Brain microvascular endothelial cell (primary cell): ENCODE measurements around the gene APLP2.

Source experiments
- DNase-seq: peaks from one replicate; pipeline ENCODE4 v3.0.0-alpha.2; 2020
- H3K27ac ChIP-seq: fragments of 250-450 bp; sonication (Bioruptor Pico); 2 replicates; pipeline ENCODE4 v1.5.1; 2020; ENCODE audit warnings: mild to moderate bottlenecking, moderate library complexity
- H3K27me3 ChIP-seq: fragments of 250-450 bp; sonication (Bioruptor Pico); replicated peaks from 2 replicates; pipeline ENCODE4 v1.5.1; 2020; ENCODE audit warnings: mild to moderate bottlenecking
- H3K36me3 ChIP-seq: fragments of 250-450 bp; sonication (Bioruptor Pico); replicated peaks from 2 replicates; pipeline ENCODE4 v1.5.1; 2020; ENCODE audit warnings: mild to moderate bottlenecking
- H3K4me3 ChIP-seq: 2 replicates; pipeline ENCODE4 v1.5.1; 2011; ENCODE audit warnings: low read depth, mild to moderate bottlenecking, control low read depth, low read length, moderate library complexity
- in situ Hi-C: cut with HindIII; loops from 2 replicates; pipeline ENCODE4 v1.10.0; 2017; ENCODE audit warnings: low sequenced_read_pairs, low pct_ligation_motif_present
- TF ChIP-seq, protein P1 (sequence below): IDR thresholded peaks from 2 replicates; pipeline ENCODE4 v1.5.1; 2011; ENCODE audit warnings: low read depth, mild to moderate bottlenecking, moderate library complexity, low read length, control low read depth, inconsistent platforms; ENCODE audit errors: missing control alignments

APLP2 gene

DNA sequence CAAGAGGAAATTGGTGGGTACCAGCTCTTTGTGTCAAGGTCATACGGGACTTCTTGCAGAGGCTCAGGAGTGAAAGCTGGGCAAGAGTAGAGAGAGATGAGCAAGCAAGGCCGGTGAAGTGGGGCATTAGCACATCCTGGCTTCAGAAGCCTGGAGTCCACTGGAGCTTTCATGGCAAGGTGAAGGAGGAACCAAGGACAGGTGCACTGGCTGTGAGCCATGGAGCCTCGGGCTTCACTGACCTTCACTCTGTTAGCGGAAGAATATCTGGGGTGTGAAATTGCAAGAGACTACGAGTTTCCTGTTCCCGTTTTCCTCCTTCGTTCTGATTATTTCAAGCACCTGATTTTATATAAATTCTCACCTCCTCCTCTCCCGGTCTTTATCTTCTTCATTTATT, 64.0 kb downstream of the APLP2 start:
- H3K36me3 ChIP-seq, result peaks cover 66% of the 10 kb centered on the region
- H3K4me3 ChIP-seq, result no peak overlapping the region
- in situ Hi-C loops, result loop anchor here (25.0 kb wide), 1 partner anchor 196 kb away; no protein-coding TSS in a partner anchor
- DNase-seq, result no peak
- TF ChIP-seq, protein P1, sequence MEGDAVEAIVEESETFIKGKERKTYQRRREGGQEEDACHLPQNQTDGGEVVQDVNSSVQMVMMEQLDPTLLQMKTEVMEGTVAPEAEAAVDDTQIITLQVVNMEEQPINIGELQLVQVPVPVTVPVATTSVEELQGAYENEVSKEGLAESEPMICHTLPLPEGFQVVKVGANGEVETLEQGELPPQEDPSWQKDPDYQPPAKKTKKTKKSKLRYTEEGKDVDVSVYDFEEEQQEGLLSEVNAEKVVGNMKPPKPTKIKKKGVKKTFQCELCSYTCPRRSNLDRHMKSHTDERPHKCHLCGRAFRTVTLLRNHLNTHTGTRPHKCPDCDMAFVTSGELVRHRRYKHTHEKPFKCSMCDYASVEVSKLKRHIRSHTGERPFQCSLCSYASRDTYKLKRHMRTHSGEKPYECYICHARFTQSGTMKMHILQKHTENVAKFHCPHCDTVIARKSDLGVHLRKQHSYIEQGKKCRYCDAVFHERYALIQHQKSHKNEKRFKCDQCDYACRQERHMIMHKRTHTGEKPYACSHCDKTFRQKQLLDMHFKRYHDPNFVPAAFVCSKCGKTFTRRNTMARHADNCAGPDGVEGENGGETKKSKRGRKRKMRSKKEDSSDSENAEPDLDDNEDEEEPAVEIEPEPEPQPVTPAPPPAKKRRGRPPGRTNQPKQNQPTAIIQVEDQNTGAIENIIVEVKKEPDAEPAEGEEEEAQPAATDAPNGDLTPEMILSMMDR, result no peak
- no peaks in the 10 kb centered on the region for H3K27me3 ChIP-seq
- H3K27ac ChIP-seq, result no peak overlapping the region

GRCh38 chr11:130136107-130136506, 66.4 kb downstream of the APLP2 start:
- TF ChIP-seq, protein P1, result no peak
- no peak for DNase-seq
- in situ Hi-C loops, result loop anchor here (25.0 kb wide), 1 partner anchor 199 kb away; no protein-coding TSS in a partner anchor

DNA sequence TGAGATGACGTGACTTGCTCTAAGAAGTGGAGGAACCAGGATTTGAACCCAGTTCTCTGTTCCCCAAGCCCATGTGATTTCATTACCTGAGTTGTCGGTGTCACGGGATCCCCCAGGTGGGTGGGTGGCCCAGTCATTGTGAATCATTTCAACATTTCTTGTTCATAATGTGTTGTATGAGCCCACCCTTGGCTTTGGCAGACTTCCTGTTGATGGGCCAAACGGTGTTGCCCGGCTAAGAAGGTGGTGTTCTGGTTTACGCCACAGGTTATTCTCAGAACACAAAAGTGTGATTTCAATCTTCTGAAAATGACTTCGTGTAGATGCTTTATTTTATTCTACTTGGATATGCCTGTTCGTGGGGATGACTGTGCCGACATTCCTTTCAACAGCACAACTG, 68.3 kb downstream of the APLP2 start:
- peaks cover 48% of the 10 kb centered on the region for H3K36me3 ChIP-seq
- DNase-seq, result no peak
- H3K27ac ChIP-seq, result no peak overlapping the region
- H3K4me3 ChIP-seq, result no peak overlapping the region
- TF ChIP-seq, protein P1, result no peak
- in situ Hi-C loops, result loop anchor here (25.0 kb wide), 1 partner anchor 201 kb away; no protein-coding TSS in a partner anchor
- H3K27me3 ChIP-seq, result no peaks in the 10 kb centered on the region

More at GRCh38 chr11:130136107-130136506, 66.4 kb downstream of the APLP2 start:
- Histone ChIP-seq H3K27me3 (no peaks in the 10 kb centered on the region), H3K36me3 (peaks cover 52% of the 10 kb centered on the region), H3K4me3 (no peak overlapping the region), H3K27ac (no peak overlapping the region)

- TF ChIP-seq, protein P1, result no peak
- no peaks in the 10 kb centered on the region for H3K27me3 ChIP-seq
- H3K27ac ChIP-seq, result no peak overlapping the region
- DNase-seq, result no peak
- H3K36me3 ChIP-seq, result peaks cover 44% of the 10 kb centered on the region
- in situ Hi-C loops, result loop anchor here (25.0 kb wide), 1 partner anchor 202 kb away; no protein-coding TSS in a partner anchor
- no peak overlapping the region for H3K4me3 ChIP-seq
These were observed 69.7 kb downstream of the APLP2 start for GRCh38 chr11:130139401-130139800.

DNA sequence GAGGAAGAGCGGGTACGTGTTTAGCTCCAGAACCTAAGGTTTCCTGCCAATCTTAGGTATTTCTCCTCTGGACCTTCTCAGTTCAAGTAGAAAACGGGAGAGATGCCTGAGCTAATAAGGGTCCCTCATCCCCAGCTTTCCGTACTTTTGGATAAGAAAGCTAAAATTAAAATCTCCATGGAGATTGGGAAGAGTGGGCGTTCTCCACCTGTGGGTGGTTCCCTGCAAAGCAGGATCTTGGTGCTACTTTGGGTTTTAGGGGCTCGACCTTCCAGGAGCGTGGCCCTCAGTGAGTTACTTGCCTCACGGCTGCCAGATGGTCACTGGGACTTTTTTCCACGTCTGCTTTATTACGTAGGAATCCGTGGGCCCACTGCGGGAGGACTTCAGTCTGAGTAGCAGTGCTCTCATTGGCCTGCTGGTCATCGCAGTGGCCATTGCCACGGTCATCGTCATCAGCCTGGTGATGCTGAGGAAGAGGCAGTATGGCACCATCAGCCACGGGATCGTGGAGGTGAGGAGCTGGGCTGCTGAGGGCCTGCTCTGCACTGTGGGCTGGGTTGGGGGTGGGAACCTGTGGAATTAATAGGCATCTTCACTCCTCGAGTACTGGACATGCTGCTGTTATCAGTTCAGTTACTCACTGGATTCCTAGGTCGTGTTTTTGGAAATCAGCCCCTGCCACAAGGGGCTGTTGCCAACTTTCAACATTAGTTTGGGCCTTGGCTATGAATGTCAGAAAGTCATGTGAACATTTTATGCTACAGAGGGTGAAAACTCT, 72.1 kb downstream of the APLP2 start:
- Histone ChIP-seq H3K27me3 (no peaks in the 10 kb centered on the region), H3K36me3 (peaks cover 44% of the 10 kb centered on the region), H3K4me3 (no peak overlapping the region), H3K27ac (no peak overlapping the region)
- in situ Hi-C loops, result loop anchor here (25.0 kb wide), 1 partner anchor 204 kb away; no protein-coding TSS in a partner anchor
- DNase-seq, result no peak
- TF ChIP-seq, protein P1, result no peak

DNA sequence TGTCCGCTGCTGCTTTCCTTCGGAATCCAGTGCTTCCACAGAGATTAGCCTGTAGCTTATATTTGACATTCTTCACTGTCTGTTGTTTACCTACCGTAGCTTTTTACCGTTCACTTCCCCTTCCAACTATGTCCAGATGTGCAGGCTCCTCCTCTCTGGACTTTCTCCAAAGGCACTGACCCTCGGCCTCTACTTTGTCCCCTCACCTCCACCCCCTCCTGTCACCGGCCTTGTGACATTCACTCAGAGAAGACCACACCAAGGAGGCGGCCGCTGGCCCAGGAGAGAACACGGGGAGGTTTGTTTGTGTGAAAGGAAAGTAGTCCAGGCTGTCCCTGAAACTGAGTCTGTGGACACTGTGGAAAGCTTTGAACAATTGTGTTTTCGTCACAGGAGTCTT, 74.4 kb downstream of the APLP2 start:
- H3K27me3 ChIP-seq, result no peaks in the 10 kb centered on the region
- H3K36me3 ChIP-seq, result peaks cover 30% of the 10 kb centered on the region
- in situ Hi-C loops, result loop anchor here (25.0 kb wide), 1 partner anchor 207 kb away; no protein-coding TSS in a partner anchor
- no peak for DNase-seq
- TF ChIP-seq, protein P1, result no peak
- no peak overlapping the region for H3K27ac ChIP-seq
- no peak overlapping the region for H3K4me3 ChIP-seq
